Stimulated activated naive CD8-positive, alpha-beta T cell treated with anti-CD3 and anti-CD28 coated beads, Interleukin-15, Interleukin-2, amounts not matched to agents 100 ng/mL and 50 ng/mL, for 24 hours (primary cell): ENCODE measurements around the gene PDE1C.

Experiments
- H3K27ac Mint-ChIP-seq: one replicate; pipeline ENCODE4 v1.8.0; 2021; ENCODE audit warnings: mild to moderate bottlenecking, mixed read lengths
- H3K27me3 Mint-ChIP-seq: one replicate; pipeline ENCODE4 v1.8.0; 2021; ENCODE audit warnings: mixed read lengths
- H3K36me3 Mint-ChIP-seq: one replicate; pipeline ENCODE4 v1.8.0; 2021; ENCODE audit warnings: low read depth, mixed read lengths
- H3K4me1 Mint-ChIP-seq: one replicate; pipeline ENCODE4 v1.8.0; 2021; ENCODE audit warnings: low read depth, mixed read lengths
- H3K4me3 Mint-ChIP-seq: one replicate; pipeline ENCODE4 v1.8.0; 2021; ENCODE audit warnings: mild to moderate bottlenecking, mixed read lengths
- H3K9me3 Mint-ChIP-seq: one replicate; pipeline ENCODE4 v1.8.0; 2021; ENCODE audit warnings: mixed read lengths

PDE1C gene

DNA sequence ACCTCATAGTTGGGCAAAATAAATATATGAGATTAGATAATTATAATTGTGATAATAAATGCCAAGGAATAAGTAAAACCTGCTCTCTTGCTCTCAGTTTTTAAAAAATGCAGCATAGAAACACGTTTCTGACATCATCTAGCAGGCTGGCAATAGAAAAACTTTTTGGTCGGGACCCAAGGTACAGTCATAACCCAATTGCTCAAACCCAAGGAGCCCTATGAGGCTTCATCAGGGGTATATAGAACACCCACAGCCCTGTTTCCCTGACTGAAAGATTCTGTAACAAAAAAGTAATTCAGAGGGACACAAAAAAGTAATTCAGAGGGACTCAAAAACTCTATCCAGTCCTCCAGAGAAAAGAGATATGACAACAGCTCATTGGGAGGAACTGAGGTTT lies 3.8 kb downstream of the PDE1C start:
- Mint-ChIP-seq H3K36me3 (no peaks in the 10 kb centered on the region), H3K4me3 (no peak overlapping the region), H3K27ac (no peak overlapping the region), H3K4me1 (no peaks in the 10 kb centered on the region), H3K27me3 (peaks cover 26% of the 10 kb centered on the region), H3K9me3 (no peaks in the 10 kb centered on the region)

DNA sequence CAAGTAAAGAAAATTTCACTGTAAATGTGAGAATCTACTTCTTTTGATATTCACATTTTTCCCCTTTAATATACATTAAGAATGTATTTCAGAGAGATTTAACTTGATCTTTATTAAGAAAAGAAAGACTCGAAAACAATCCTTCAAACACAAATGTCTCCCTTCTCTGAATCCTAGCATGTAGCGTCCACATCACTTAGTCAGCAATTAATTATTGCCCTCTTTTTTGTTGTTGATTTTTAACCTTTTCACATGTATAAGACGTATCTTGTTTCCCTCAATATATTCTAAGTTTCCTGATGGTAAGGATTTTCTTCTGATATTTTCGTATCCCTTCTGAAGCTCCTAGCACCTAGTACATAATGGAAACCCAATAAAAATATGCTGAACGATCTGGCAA lies 6.6 kb downstream of the PDE1C start:
- no peaks in the 10 kb centered on the region for H3K36me3 Mint-ChIP-seq
- H3K4me1 Mint-ChIP-seq: no peaks in the 10 kb centered on the region
- no peak overlapping the region for H3K4me3 Mint-ChIP-seq
- no peaks in the 10 kb centered on the region for H3K9me3 Mint-ChIP-seq
- H3K27ac Mint-ChIP-seq: no peak overlapping the region
- H3K27me3 Mint-ChIP-seq: peaks cover 3% of the 10 kb centered on the region

DNA sequence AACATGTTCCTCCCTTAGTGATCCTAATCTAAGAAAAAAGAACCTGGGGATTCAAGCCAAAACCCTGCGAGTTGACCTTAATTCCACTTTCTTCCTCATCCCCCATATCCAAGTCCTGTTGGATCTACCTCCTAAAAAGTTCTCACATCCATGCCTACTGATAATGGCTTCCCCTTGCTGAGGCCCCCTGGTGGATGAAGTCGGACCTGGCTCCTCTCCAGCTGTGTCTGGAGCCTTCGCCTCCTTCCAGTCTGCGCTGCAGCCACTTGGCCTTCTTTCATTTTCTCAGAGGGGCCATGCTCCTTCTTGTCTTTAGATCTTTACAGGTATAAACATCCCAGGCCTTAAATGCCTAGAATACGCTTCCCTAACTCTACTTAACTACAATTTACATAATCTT lies 8.1 kb downstream of the PDE1C start:
- no peaks in the 10 kb centered on the region for H3K9me3 Mint-ChIP-seq
- H3K36me3 Mint-ChIP-seq: no peaks in the 10 kb centered on the region
- no peaks in the 10 kb centered on the region for H3K4me1 Mint-ChIP-seq
- H3K27me3 Mint-ChIP-seq: no peaks in the 10 kb centered on the region
- H3K27ac Mint-ChIP-seq: no peak overlapping the region
- H3K4me3 Mint-ChIP-seq: no peak overlapping the region

DNA sequence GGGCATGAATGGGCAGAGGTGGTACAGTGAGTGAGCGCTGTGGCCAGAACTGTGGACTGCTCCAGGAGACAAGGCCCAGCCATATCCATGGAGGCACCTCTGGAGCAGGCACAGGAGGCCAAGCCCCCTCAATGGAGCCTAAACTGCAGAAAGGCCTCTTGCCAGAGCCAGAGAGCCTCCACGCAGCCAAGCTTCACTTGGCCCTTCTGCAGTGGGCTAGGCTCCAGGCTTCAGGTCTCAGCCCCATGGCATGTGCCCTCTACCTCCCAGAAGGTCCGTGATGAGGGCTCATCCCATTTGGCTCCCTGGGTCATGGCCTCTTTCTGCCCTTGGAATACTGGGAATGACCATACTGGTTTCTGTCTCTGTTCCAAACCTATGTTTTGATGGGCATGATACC lies 8.9 kb downstream of the PDE1C start:
- Mint-ChIP-seq H3K36me3 (no peaks in the 10 kb centered on the region), H3K27ac (no peak overlapping the region), H3K4me1 (no peaks in the 10 kb centered on the region), H3K4me3 (no peak overlapping the region), H3K9me3 (no peaks in the 10 kb centered on the region), H3K27me3 (no peaks in the 10 kb centered on the region)

DNA sequence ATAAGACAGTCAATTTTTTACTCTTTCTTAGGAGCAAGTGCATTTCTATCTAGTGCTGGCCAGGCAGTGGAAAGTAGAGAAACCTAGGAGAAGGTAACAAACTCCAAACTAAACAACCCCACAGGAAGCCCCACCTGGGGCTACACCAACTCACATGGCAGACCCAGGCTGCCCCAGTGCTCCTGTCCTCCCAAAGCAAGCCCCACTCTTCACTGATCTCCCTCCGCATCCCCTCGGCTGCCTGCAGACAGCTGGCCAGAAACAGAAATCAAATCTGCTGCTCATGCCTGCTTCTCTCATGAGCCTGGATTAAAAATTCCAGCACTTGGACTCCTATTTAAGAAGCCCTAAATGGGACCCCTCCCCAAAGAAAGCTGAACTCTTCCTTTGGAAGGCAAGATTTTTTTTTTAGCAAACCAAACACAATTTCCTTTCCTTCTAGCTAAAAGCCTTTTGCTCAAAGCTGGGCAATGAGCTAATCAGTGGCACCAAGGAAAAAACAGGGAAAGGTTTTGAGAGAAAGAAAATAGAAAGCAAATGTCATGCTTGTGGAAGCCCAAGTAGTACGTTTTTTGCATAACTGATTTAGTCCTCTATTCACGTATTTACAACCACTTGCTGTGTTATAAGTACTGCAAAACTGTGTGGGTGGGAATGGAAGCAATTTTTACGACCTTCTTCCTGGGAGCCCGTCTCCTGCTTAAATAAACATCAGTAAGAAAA lies 10.8 kb downstream of the PDE1C start:
- Mint-ChIP-seq H3K4me3 (no peak overlapping the region), H3K36me3 (no peaks in the 10 kb centered on the region), H3K27me3 (no peaks in the 10 kb centered on the region), H3K27ac (no peak overlapping the region), H3K9me3 (no peaks in the 10 kb centered on the region), H3K4me1 (no peaks in the 10 kb centered on the region)

DNA sequence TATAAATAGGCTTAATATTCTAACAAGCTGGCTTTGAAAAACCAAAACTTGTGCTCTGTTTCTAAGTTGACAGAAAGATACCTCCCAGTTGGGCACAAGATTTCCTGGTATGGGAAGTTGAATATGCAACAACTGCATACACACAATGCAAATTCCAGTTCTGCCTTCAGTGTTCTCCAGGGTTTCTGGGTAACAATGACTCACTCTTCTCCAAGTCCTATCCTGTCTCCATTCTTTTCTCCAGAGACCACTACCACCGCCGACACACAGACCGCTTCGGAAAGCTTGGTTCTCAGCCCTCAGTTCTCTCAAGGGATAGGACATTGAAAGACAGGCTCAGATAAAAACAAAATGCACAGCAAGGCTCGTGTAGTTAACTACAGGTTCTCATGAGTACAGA lies 12.2 kb downstream of the PDE1C start:
- H3K27me3 Mint-ChIP-seq: no peaks in the 10 kb centered on the region
- H3K4me3 Mint-ChIP-seq: no peak overlapping the region
- H3K36me3 Mint-ChIP-seq: no peaks in the 10 kb centered on the region
- H3K9me3 Mint-ChIP-seq: no peaks in the 10 kb centered on the region
- no peaks in the 10 kb centered on the region for H3K4me1 Mint-ChIP-seq
- no peak overlapping the region for H3K27ac Mint-ChIP-seq

DNA sequence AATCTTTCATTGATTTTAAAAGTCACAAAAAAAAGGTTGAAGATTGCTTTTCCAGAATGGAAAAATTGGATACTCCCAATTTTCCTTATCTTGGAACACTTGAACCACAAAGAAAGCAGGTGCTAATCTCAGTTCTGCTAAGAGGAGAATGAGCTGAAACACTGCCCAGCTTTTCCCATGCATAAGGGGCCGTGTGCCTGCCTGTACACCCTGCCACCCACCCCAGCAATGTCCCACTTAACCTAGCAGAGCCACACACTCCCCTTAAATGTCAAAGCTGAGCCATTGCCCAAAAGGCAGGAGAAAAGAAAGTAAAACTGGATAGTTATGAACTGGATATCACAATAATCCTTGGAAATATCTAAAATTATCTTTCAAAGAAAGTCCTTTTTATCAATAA lies 13.4 kb downstream of the PDE1C start:
- Mint-ChIP-seq H3K9me3 (no peaks in the 10 kb centered on the region), H3K4me1 (no peaks in the 10 kb centered on the region), H3K27ac (no peak overlapping the region), H3K27me3 (no peaks in the 10 kb centered on the region), H3K36me3 (no peaks in the 10 kb centered on the region), H3K4me3 (no peak overlapping the region)

DNA sequence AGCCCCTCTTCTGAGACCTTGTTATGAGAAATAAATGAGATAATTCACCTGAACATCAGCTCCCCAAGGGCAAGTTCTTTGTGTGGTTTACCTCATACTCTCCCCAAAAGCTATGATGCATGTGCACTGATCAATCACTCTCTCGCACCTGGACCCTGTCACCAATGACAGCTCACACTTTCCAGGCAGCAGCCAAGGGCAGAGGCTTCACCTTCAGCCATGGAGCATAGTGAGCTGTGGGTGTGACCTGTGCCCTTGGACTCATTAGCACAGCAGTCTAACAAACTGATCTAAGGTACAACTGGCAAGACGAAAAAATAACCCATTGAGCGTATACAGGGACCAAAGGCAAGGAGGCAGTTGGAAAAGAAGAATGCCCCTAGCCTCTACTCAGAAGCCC lies 17.0 kb downstream of the PDE1C start:
- no peak overlapping the region for H3K27ac Mint-ChIP-seq
- no peaks in the 10 kb centered on the region for H3K4me1 Mint-ChIP-seq
- no peaks in the 10 kb centered on the region for H3K36me3 Mint-ChIP-seq
- no peak overlapping the region for H3K4me3 Mint-ChIP-seq
- no peaks in the 10 kb centered on the region for H3K9me3 Mint-ChIP-seq
- H3K27me3 Mint-ChIP-seq: no peaks in the 10 kb centered on the region

DNA sequence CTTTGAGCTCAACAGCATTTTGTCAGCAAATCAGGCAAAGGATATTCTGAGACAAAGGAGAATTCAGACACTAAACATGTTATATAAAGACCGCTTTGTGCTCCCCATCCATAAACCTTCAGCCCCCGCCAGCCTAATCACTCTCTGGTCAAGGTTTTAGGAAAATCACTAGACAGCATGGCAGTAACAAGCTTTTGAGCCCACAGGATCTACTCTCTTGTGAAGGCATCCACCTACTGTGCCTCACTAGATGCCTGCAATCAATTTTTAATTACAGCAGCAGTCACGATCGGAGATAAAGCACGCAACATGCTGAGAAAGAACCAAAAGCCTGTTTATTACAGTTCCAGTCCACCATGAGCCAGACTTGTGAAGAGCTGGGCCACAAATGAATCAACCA lies 19.1 kb downstream of the PDE1C start:
- no peak overlapping the region for H3K27ac Mint-ChIP-seq
- H3K27me3 Mint-ChIP-seq: no peaks in the 10 kb centered on the region
- no peak overlapping the region for H3K4me3 Mint-ChIP-seq
- no peaks in the 10 kb centered on the region for H3K36me3 Mint-ChIP-seq
- H3K4me1 Mint-ChIP-seq: no peaks in the 10 kb centered on the region
- no peaks in the 10 kb centered on the region for H3K9me3 Mint-ChIP-seq

DNA sequence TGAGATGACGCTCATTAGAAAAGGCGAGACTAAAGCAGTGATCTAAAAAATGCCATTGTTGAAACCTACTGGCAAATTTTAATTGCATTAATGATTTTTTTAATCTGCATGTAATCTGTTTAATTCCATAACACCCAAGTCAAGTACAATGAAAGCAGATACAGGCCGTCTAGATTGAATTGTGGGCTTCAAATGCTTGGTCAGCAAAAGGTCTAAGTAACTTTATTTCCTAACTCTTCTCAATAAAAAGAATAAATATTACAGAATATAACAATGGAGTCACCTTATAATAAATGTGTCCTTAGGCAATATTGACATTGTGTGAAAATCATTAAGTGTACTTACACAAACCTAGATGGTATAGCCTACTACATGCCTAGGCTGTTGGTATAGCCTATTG lies 20.6 kb downstream of the PDE1C start:
- no peaks in the 10 kb centered on the region for H3K27me3 Mint-ChIP-seq
- H3K4me1 Mint-ChIP-seq: no peaks in the 10 kb centered on the region

DNA sequence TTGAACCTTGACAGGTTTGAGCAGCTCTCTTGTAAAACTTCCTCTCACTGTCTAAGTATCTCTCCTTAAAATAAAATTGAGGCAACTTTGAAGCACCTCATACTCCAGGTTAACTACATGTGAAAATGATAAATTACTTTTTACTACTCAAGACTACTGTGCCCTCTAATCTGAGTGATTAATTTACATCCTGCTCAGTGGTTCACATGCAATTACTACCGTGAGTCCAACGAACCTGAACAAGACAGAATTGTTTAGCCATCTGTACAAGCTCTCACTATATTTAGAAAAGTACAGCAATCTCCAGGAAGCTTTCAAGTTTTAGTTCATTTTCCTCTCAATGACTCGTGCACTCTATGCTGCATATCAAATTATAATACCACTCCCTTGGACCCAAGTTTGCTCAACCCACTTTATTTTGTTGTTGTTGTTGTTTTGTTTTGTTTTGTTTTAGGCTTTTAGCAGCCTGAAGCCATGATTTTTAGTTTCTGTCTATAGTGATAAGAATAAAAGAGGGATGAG lies 21.2 kb downstream of the PDE1C start:
- Mint-ChIP-seq H3K27ac (no peak overlapping the region), H3K27me3 (no peaks in the 10 kb centered on the region), H3K9me3 (no peaks in the 10 kb centered on the region), H3K36me3 (no peaks in the 10 kb centered on the region), H3K4me3 (no peak overlapping the region), H3K4me1 (no peaks in the 10 kb centered on the region)

More for the DNA sequence above, 20.6 kb downstream of the PDE1C start:
- Mint-ChIP-seq H3K36me3 (no peaks in the 10 kb centered on the region), H3K4me3 (no peak overlapping the region), H3K27ac (no peak overlapping the region), H3K9me3 (no peaks in the 10 kb centered on the region)

DNA sequence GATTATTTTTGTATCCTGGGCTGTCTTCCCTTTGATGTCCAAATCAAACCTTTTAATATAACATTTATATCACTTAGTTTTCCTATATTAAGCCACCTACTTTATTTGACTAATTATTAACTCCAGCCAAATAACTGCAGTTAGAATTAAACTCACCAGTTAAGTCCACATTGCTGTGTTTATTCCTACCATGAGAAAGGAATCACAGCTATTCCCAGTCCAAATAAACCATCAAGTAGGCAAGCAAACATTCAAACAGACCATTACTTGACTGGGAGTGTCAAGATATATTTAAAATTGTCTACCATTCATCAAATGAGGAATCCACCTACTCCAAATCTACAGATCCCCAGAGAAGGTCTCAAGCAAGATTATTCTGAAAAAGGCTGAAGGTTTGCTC lies 22.4 kb downstream of the PDE1C start:
- Mint-ChIP-seq H3K27me3 (no peaks in the 10 kb centered on the region), H3K4me3 (no peak overlapping the region), H3K4me1 (no peaks in the 10 kb centered on the region), H3K9me3 (no peaks in the 10 kb centered on the region), H3K36me3 (no peaks in the 10 kb centered on the region), H3K27ac (no peak overlapping the region)

DNA sequence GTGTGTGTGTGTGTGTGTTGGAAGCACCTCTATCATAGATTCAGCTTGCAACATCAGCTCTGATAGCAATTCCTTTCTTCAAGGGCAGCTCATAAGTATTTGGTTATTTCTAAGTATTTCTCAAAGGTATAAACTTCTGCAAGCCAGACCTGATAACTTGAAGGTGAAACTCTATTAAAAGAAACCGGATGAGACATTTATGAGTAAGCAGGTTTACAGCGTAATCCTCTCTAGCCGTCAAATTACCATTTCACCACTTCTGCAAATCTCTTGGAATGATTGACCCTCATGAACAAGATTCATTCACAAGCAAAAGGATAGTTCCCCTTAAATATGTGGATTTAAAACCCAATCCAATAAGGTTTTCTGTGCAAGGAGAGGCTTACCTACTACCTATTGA lies 23.1 kb downstream of the PDE1C start:
- Mint-ChIP-seq H3K27ac (no peak overlapping the region), H3K27me3 (no peaks in the 10 kb centered on the region), H3K9me3 (no peaks in the 10 kb centered on the region), H3K4me3 (no peak overlapping the region), H3K4me1 (no peaks in the 10 kb centered on the region), H3K36me3 (no peaks in the 10 kb centered on the region)

DNA sequence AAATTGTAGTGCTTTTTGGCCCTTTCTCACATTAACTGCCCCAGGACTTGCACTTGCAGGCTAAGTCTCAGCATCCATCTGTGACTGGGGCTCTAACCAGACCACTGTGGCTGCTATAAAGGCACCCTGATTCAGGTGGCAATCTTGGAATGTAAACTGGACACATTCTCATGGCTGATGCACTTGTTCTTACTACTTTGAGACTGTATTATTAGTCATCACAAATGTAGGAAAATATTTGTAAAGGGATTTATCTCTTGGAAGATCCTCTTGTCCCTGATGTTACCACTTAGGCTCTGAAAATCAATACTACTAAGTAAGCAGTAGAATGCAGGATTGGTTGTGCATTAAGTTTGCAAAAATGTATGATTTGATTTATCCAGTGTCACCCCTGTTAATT lies 25.0 kb downstream of the PDE1C start:
- H3K4me3 Mint-ChIP-seq: no peak overlapping the region
- H3K36me3 Mint-ChIP-seq: no peaks in the 10 kb centered on the region
- H3K27me3 Mint-ChIP-seq: no peaks in the 10 kb centered on the region
- H3K9me3 Mint-ChIP-seq: peaks cover 4% of the 10 kb centered on the region
- H3K27ac Mint-ChIP-seq: no peak overlapping the region
- no peaks in the 10 kb centered on the region for H3K4me1 Mint-ChIP-seq

DNA sequence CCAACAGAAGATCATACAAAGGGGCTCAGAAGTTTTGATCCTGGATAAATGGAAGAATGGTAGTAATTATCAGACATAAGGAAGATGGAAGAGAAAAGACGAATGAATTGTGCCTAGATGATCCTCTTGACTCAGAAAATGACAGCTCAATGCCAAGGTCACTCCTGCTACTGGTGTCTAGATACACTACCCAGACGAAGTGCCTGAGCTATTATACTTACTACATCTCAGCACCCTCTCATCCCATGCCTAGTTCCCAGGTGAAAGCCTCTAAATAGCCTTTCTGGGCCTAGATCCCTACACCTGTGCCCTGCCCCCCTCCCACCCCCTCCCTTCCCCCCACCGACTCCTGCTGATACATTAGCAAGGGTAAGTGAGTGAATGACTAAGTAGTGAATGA lies 25.5 kb downstream of the PDE1C start:
- Mint-ChIP-seq H3K4me3 (no peak overlapping the region), H3K27me3 (no peaks in the 10 kb centered on the region), H3K4me1 (no peaks in the 10 kb centered on the region), H3K9me3 (peaks cover 4% of the 10 kb centered on the region), H3K36me3 (no peaks in the 10 kb centered on the region), H3K27ac (no peak overlapping the region)

DNA sequence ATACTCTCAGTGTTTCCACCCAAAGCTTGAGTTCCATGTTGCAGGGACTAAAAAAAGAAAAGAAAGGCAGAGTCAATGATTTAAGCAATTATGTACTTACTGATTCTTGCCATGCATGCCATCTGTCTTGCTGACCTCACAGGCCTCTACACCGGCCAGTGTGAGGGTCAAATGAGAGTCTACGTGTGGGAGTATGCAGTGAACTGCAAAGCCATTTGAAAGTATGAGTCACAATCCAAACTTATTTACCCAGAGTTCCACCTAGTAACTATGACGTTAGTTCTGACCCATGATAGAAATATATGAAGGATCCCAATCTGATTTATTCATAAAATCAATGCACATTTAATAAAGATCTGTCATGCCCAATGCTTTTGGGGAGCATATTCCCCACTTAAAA lies 26.5 kb downstream of the PDE1C start:
- H3K27me3 Mint-ChIP-seq: no peaks in the 10 kb centered on the region
- no peaks in the 10 kb centered on the region for H3K36me3 Mint-ChIP-seq
- no peak overlapping the region for H3K4me3 Mint-ChIP-seq
- peaks cover 4% of the 10 kb centered on the region for H3K9me3 Mint-ChIP-seq
- H3K27ac Mint-ChIP-seq: no peak overlapping the region
- no peaks in the 10 kb centered on the region for H3K4me1 Mint-ChIP-seq
